ENCODE results near the gene SKAP1. TPM values are rescaled to one million over a fixed set of nuclear protein-coding genes. Genes with fewer than 3 reads are reported as not detected.

The SKAP1 gene
- polyA plus RNA-seq, 12 donors: 0.31 to 0.98 (median 0.48) TPM; not detected in 3

DNA sequence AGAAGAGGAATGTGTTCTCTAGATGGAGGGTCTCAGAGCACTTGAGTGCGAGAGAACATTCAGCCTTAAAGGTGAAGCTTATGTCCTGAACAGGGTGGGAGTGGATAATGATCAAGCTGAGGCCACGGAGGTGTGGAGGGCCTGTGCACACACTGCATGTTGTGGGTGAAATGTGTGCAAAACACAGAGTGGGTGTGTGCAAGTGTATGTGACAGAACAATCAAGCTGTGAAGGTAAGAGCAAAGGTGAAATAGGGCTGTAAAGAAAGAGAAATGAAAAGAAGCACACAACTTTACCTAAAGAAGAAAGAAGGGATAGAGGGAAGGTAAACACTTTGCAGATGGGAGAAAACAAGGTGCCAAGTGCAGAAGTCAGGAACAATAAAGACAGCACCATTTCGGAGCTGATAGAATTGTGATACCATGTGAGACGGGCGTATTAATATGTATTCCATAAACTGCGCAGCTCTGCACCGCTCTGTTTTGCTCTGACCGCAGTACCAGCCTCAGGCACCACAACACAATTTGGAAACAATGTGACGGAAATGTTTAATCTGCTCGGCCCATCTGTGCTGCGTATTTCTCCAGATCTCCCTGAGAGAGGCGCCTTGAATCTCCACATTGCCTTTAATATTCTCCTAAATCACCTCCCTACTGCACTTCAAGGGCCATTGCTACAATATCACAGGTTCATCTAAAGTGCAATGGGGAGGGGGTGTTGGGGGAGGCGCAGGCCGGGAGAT lies 281.8 kb downstream of the SKAP1 start:
- DNase-seq: no peak

DNA sequence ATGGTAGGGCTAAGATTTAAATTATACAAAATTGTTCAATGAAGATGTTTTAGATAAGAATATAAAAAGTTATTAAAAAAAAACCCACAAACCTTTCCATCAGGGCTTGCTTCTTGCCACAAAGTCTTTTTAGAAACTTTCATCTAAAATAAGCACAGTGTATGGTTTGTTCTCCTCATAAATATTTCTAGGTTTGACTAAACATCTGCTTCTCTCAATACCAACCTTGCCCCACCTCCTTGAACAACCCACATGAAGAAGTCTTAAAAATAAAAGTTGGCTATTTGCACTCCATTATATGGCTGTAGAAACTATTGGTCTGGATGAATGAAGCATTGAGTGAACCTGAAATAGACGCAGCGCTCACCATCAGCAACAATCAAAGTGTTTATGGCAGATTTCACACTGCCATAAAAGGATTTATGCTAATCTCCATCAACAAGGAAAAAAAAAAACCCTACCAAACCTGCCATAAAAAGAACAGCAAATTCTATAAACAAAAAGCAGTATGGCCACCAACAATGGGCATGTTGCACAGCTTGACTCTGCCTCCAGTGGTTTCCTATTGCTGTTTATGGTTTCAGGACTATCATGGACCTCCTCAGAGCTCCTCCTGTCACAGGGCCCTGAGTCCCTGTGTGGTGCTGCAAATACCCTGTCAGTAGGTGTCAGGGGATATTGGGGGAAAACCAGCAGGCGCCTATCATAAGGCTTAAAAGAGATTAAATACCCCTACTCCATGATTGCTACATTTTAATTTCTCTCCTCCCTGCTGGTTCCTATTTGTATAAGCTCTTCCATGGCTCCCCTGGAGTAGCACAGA lies 284.8 kb downstream of the SKAP1 start:
- DNase-seq: no peak

DNA sequence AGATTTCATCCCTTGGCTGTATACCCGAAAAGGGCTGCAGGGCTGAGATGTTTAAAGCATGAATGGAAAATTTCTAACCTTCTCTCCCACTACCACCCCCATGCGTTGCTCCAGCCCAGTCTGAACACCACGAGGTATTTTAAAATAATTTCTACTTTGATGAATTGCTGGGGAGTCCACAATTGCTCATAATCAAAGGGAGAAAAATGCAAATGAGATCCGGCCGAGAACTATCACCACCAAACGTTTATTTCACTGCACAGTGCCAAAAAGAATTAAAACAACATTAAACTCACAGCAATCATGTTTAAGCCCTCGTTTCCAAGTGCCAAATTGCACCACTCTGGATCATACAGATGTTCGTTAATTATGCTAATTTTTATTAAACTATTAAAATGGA lies 285.8 kb downstream of the SKAP1 start:
- DNase-seq: no peak

DNA sequence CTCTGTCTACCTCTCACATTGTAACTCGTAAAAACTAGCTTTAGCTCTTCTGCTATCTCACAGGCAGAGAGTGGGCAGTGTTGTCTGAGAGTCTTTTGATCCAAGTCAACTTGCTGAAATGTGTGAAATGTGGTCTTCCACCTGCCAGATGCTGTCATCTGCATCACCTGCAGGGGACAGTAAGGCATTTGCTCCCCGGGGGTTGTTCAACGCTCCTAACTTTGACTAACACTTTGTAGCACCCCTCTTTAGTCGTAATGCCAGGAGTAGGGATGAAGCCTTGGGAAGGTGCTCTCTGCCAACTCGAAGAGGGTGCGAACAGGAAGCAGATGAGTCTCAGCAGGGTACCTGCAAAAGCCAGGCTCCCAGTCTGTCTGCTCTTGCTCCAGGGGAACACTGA lies 286.4 kb downstream of the SKAP1 start:
- no peak for DNase-seq

DNA sequence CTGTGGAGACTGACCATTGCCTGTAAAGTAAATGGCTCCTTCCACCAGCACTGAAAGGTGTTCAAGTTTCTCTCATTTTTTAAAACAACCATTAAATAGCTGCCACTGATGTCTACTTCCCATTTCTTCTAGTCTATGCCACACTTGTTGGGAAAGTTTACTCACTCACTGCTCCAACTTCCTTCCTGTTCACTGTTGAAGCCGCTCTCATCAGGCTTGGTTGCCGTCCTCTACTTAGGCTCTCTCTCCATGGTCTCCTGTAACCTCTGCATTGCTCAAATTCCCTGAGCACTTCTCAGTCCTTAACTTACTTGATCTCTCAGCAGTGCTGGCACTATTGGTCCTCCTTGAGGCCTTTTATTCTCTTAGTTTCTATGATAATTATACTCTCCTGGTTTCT lies 290.1 kb downstream of the SKAP1 start:
- no peak for DNase-seq

DNA sequence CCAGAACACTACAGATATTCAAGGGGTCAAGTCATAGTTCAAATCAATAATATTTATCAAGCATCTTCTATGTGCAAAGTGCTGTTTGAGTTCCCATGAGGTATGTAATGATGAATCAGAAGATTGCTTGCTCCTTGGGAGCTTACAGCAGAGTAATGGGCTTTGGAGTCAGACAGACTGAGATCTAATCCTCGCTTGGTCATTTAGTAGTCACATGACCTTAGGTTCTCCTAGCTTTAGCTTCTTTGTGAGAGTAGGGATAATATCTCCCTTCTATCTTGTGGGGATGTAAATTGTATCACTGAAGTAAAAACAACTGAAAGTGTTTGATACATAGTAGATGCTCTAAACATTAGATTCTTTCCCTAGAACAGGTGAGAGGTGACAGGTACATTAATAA lies 292.4 kb downstream of the SKAP1 start:
- DNase-seq: no peak

DNA sequence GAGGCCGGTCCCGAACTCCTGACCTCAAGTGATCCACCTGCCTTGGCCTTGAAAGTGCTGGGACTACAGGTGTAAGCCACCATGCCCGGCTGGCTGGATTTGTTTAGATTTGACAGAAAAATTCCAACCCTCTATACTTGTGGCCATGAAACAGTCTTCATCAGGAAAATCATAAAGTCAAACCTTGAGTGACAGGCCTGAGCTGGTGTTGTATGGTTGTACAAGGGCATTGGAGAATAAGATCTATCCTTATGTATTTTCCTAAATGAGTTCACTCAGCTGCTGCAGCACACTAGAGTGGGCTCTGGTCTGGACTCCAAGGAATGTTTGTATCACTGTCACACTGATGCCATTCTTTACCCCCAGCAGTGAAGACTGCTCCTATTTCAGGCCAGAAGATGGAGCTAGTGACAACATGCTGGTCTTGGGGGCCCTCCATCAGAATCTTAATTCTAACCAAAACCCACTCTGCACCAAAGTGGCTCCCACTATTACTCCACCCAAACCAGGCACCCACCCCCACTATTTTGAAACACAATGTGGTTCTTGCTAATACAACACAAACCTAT lies 295.0 kb downstream of the SKAP1 start:
- no peak for DNase-seq

DNA sequence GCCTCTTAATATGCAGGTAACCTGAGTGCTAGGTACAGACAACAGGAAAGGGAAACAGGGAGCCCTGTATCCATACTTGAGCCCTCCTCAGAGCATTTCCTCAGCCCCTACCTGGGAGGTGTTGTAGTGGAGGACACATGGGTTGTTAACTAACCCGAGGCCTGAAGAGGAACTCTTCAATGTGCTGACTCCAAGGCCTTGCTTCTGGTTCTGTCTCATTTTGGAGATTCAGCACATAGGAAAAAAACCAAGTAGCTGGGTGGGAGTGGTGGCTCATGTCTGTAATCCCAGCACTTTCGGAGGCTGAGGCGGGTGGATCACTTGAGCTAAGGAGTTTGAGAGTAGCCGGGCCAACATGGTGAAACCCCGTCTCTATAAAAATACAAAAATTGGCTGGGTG lies 297.6 kb downstream of the SKAP1 start:
- no peak for DNase-seq

DNA sequence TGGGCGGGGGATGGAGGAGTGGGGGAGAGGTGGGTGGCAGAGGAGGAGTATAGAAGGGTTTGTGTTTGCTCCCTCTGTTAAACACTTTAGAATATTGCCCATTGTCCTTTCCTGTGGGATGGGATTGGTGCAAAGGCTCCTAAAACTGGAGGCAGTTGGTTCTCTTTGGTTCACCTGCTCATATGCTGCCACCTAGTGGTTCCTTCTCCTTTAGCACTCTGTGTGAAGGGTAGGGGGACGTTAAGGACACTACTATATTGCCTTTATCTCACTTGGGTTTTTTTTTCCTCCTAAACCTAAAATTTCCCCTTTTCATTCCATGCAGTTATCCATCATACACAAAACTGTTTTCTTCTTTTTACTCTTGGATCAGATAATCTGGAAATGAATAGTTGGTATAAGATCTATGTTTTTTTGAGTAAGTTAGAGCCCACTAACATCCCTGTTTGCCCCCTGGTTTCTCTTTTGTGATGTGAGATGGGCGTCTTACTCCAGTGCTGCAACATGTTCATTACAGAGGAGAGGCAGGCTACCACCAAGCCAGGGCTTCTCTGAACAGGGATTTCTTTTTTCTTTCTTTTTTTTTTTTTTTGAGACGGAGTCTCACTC lies 298.7 kb downstream of the SKAP1 start:
- DNase-seq: peak; percentile 76

DNA sequence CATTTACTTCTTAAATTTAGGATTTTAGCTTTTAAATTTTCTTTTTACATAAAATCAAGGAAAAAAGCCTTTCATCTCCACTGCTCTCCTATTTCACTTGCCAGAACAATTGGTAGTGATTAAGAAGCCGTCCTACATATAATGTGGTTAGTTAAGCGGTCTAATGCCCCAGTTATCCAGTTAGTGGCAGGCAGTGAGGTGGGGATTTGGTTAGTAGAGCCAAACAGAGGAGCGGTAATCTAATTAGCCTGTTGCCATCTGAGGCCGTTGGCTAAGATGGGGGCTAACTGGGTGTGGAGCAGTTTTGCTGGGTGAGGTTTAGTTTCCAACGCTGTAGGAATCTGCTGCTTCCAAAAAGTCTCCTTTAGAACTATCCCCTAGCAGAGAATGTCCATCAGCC lies 300.0 kb downstream of the SKAP1 start:
- no peak for DNase-seq

DNA sequence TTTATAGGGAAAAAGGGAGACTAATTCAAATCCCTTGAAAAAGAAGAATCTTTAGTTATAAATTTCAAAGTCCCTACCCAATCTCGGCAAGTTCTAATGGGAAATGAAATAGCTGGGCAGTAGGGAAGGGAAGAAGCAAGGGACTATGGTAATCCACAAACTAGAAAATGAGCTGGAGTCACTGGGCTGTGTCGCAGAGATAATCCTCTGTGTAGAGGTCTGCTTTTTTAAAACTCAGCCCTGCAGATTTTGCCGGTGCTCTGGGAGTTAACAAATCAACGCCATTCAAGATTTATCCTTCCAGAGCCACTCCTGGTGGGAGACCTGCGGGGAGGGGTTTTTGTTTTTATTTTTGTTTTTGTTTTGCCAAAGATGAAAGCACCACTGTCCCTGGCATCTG lies 301.6 kb downstream of the SKAP1 start:
- DNase-seq: no peak

DNA sequence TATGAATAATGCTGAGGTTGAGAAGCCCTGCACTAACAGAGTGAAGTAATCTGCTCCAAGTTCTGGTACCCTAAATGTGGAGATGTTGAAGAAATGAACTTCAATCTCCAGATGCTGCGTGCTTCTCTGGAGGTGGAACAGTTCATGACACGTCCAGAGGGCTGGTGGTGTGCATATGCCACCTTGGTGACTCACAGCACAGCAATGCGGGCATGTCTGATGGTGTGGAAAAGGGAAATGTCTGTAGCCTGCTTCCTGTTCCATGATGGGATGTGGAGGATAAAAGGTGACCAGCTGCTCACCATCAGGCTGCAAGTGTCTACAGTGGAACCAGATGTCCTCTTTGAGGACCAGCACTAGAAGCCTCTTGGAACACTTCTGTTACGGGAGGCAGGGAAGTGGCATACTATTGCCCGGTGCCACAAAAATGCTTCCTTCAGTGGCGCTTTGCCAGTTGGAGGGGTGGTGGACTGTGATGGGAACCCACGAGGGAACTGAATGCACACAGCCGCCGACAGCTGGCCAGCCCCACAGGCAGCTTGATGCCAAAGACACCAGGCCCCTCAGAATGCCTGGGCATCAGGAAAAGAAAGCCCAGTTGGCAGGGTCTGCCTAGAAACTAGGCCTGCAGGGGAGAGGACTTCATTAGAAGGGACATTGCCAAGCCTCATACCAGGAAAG lies 302.5 kb downstream of the SKAP1 start:
- DNase-seq: no peak

DNA sequence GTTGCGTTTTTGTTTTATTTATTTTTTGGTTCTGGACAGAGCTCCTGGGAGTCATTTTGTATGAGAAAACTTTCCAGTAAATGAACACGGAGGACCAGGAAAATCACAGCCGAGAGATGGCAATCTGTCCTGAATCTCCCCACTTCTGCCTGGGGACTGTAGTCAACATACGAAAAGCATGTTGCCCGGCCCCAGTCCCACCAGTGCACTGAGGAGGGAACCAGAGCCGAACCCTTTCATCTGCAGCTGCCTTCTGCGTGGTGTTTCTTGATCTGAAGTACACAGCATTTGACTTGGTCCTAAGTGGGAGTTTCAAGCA lies 303.5 kb downstream of the SKAP1 start:
- no peak for DNase-seq

DNA sequence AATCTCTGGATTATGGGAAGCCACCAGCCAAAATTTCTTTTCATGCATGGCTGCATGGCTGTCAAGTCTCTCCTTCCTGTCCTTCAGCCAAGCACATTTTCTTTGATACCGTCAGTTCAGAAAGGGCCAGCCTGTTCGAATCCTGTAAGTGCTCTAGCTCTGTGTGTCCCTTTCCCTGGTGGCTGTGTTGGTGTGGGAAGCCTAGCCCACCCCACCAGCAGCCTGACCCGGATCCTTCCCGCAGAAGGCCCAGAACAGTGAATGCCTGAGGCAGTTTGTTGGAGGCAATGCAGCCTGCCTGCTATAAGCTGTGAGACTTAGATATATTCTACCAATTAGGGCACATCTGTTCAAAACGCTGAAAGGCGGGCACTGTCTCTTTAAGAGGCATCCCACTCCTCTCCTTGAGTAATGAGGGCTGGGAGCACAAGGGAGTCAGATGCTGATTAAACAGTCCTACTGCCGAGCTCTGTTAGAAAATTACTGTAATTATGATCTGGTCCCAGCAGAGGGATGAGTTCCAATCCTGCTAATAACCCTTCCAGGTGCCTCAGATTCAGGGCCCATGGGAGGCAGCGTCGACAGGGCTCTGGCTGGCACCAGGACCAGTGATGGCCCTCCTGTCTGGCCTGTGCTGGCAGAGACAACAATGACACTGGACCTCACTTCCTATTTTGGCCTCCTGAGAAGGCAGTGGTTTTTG lies 304.0 kb downstream of the SKAP1 start:
- no peak for DNase-seq

DNA sequence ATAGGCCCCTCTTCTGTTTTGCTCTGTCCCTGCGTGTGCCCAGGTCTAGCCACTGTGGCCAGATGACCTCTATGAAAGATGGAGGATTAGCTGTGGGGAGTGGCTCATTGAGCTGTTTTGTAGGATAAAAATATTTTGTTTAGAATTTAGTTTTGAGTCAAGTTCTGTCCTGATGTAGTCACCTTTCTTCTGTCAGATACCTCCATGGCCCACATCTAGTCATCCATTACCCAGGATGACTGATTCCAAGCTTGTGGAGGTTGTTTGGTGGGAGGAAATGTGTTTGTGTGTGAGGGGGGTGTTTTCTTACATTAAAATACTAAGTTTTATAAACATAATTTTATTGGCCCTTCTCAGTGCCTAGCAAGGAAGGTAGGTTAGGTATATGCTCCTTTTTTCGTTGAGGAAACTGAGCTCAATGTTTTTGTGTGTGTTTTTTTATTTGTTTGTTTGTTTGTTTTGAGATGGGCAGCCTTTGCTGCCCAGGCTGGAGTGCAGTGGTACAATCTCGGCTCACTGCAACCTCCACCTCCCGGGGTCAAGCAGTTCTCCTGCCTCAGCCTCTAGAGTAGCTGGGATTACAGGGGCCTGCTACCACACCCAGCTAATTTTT lies 306.1 kb downstream of the SKAP1 start:
- DNase-seq: no peak

DNA sequence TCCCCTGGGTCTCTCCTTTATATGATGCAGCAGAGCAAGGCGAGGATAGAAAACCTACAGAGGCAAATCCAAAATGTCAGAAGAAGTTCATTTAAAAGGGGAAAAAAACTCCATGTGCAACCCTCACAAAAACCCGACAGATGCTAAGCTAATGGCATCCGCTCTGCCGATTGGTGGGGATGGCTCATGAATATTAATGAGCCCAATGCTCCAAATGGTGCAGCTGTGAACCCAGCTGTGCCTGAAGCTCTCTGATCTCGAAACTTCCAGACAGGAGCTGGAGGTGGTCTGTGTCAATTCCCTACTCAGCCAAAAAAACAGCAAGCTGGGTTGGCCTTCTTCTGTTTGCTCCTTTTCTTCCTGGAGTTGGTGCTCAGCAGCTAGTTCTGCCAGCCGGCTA lies 306.9 kb downstream of the SKAP1 start:
- DNase-seq: no peak

DNA sequence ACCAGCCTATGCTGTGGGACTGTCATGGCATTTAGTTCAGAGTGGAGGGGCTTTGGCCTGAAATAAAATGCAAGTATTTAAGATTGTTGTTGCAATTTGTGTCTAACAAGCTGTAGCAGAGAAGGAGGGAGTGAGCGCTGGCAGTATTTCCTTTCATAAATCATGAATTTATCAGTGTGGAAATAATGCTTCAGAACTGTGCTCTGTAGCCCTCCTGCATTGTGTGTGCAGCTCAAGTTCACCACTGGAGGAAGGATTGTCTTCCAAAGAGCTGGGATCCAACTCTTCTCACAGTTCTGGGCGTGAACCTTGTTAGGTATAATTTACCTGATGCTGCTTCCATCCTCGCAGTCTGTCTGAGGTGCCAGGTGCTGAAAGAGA lies 307.4 kb downstream of the SKAP1 start:
- DNase-seq: no peak

DNA sequence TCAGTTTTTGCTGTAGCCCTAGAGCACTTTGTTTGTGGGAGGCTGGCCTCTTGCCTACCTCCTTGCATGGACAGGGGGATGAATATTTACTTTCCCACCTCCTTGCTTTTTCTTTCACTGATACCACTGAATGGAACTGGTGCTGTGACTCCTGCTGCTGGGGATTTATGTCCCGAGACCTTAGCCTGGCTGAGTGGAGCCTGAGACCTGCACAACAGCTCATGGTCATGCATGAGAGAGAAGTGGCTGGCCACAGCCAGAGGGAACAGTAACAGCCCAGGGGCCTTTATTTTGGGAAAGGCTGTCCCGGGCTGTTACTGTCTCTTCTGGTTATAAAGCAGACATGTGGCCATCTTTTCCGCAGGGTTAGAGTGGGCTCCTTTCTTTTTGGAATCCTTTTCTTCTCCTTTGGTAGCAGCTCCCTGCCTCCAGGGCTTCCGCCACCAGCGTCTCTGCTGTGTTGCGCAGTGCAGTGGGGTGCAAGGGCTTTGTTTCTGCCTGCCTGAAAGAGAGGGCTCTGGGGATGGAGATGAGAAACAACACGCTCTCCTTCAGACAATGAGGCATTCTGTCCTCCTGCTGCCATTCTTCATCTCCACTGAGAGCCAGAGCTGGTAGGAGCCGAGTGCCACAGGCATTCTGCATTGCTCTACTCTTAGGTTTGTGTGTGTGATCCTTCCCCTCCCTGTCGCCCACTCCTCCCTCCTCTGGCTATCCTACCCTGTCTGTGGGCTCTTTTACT lies 307.9 kb downstream of the SKAP1 start:
- no peak for DNase-seq

DNA sequence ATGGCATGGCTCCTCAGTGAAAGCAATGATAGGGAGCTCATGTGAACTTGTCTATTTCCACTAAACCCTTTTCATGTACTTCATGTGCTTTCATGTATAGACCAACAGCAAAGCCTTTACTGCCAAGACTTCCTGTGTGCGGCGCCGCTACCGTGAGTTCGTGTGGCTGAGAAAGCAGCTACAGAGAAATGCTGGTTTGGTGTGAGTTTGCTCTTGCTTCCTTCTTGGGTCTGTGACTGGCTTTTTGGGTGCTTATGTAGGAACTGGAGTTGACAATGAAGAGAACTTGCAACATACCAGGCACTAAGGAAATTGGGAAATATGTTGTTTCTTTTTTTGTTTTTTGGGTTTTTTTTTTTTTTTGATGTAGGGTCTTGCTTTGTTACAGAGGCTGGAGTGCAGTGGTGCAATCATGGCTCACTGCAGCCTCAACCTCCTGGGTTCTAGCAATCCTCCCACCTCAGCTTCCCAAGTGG lies 316.8 kb downstream of the SKAP1 start:
- no peak for DNase-seq

DNA sequence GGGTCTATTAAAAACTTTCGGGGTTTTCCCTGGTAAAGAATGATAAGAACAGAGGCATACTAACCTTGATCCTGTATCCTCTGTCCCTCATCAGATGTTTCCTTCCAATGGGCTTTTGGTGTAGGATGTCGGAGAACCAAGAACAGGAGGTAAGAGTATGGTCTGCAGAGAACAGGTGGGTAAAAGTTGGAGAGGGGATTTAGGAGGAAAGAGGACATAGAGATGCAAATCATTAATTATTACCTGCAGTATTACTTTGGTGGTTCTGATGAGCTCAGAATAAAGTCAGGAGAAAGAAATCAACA lies 318.1 kb downstream of the SKAP1 start:
- no peak for DNase-seq

DNA sequence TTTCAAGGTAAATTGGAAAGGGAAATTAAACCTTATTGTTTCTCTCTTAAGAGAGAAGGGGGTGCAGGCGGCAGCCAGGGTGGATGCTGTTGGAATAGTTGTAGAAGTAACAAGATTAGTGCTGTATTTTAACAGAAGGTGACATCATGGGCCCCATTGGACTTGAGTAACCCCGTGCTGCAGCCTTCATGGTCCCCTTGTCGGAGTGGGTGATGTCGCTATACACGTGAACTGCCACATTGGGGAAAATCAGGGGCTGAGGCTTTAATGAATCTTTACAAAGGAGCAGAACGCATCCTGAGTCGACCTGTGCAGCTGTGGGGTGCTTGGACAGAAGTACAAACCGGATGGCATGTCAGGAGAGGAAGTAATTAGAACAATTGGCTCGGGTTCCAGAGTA lies 319.3 kb downstream of the SKAP1 start:
- DNase-seq: no peak
